ENCODE data around the gene C2orf80.

The C2orf80 gene

GRCh38 chr2:208207769-208208168 lies 17.9 kb upstream of the C2orf80 start:
- TF ChIP-seq EZH2phosphoT487 (IDR thresholded peaks at IDR 0.05; ENCODE audit: borderline replicate concordance, low read length) = no peak
- TF ChIP-seq, protein P1, sequence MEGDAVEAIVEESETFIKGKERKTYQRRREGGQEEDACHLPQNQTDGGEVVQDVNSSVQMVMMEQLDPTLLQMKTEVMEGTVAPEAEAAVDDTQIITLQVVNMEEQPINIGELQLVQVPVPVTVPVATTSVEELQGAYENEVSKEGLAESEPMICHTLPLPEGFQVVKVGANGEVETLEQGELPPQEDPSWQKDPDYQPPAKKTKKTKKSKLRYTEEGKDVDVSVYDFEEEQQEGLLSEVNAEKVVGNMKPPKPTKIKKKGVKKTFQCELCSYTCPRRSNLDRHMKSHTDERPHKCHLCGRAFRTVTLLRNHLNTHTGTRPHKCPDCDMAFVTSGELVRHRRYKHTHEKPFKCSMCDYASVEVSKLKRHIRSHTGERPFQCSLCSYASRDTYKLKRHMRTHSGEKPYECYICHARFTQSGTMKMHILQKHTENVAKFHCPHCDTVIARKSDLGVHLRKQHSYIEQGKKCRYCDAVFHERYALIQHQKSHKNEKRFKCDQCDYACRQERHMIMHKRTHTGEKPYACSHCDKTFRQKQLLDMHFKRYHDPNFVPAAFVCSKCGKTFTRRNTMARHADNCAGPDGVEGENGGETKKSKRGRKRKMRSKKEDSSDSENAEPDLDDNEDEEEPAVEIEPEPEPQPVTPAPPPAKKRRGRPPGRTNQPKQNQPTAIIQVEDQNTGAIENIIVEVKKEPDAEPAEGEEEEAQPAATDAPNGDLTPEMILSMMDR (IDR thresholded peaks at IDR 0.05; ENCODE audit: low read depth, low read length, poor library complexity, severe bottlenecking) = no peak
- H3F3A ChIP-seq (ENCODE audit: control insufficient read depth, insufficient read depth) = no peaks in the 10 kb centered on the region
- no peaks in the 10 kb centered on the region for H4K20me1 ChIP-seq (ENCODE audit: control insufficient read depth, insufficient read depth, low read depth, low read length)
- no peak overlapping the region for H3K27ac ChIP-seq (ENCODE audit: low read depth, low read length)
- no peaks in the 10 kb centered on the region for H3K4me1 ChIP-seq (ENCODE audit: control insufficient read depth, low read length)
- H3K79me2 ChIP-seq (ENCODE audit: control insufficient read depth, low read length) = no peaks in the 10 kb centered on the region
- H3K4me2 ChIP-seq (ENCODE audit: low read length) = no peak overlapping the region
- no peaks in the 10 kb centered on the region for H3K27me3 ChIP-seq (ENCODE audit: control insufficient read depth, low read length)
- no peaks in the 10 kb centered on the region for H3K36me3 ChIP-seq (ENCODE audit: control insufficient read depth, low read length)
- H3K9me3 ChIP-seq (ENCODE audit: control insufficient read depth, insufficient read depth, low read length) = no peaks in the 10 kb centered on the region
- H3K9me2 ChIP-seq (replicated peaks; ENCODE audit: control insufficient read depth, low read length) = no peaks in the 10 kb centered on the region
- H3K4me3 ChIP-seq (ENCODE audit: low read length) = no peak overlapping the region

DNA sequence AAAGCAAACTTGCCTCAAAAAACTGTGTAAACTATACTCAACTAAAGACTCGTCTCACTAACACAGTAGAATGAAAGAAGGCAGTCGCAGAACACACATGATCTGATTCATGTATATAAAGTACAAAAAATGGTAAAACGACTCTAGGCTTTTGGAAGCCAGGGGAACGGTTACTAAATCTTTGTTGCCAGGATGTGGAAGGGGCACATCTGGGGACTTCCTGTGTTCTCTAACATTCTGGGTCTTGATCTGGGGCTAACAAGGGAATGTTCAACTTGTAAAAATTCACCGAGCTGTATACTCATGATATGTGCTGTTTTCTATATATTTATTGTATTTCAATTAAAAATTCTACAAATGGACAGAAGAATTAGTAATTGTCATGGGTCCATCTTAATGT lies 14.3 kb upstream of the C2orf80 start:
- no peak overlapping the region for H3K4me2 ChIP-seq (ENCODE audit: low read length)
- no peaks in the 10 kb centered on the region for H3K4me1 ChIP-seq (ENCODE audit: control insufficient read depth, low read length)
- H3F3A ChIP-seq (ENCODE audit: control insufficient read depth, insufficient read depth) = no peaks in the 10 kb centered on the region
- no peak overlapping the region for H3K27ac ChIP-seq (ENCODE audit: low read depth, low read length)
- no peak for TF ChIP-seq EZH2phosphoT487 (IDR thresholded peaks at IDR 0.05; ENCODE audit: borderline replicate concordance, low read length)
- TF ChIP-seq, protein P1 (IDR thresholded peaks at IDR 0.05; ENCODE audit: low read depth, low read length, poor library complexity, severe bottlenecking) = no peak
- no peaks in the 10 kb centered on the region for H3K36me3 ChIP-seq (ENCODE audit: control insufficient read depth, low read length)
- H3K79me2 ChIP-seq (ENCODE audit: control insufficient read depth, low read length) = no peaks in the 10 kb centered on the region
- no peak overlapping the region for H3K4me3 ChIP-seq (ENCODE audit: low read length)
- no peaks in the 10 kb centered on the region for H3K9me3 ChIP-seq (ENCODE audit: control insufficient read depth, insufficient read depth, low read length)
- H3K9me2 ChIP-seq (replicated peaks; ENCODE audit: control insufficient read depth, low read length) = no peaks in the 10 kb centered on the region
- no peaks in the 10 kb centered on the region for H4K20me1 ChIP-seq (ENCODE audit: control insufficient read depth, insufficient read depth, low read depth, low read length)
- no peaks in the 10 kb centered on the region for H3K27me3 ChIP-seq (ENCODE audit: control insufficient read depth, low read length)

DNA sequence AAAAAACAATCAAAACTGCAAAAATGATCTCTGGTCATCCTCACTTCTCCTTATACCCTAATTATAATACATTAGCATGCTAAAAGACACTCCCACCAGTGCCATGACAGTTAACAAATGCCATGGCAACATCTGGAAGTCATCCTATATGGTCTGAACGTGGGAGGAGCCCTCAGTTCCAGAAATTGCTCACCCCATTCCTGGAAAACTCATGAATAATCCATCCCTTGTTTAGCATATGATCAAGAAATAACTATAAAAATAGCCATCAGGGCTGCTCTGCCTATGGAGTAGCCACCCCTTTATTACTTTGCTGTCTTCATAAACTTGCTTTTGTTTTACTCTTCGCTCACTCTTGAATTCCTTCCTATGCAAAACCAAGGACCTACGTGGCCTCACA lies 5.7 kb upstream of the C2orf80 start:
- no peaks in the 10 kb centered on the region for H3K79me2 ChIP-seq (ENCODE audit: control insufficient read depth, low read length)
- TF ChIP-seq, protein P1 (IDR thresholded peaks at IDR 0.05; ENCODE audit: low read depth, low read length, poor library complexity, severe bottlenecking) = no peak
- TF ChIP-seq EZH2phosphoT487 (IDR thresholded peaks at IDR 0.05; ENCODE audit: borderline replicate concordance, low read length) = no peak
- H3K27me3 ChIP-seq (ENCODE audit: control insufficient read depth, low read length) = no peaks in the 10 kb centered on the region
- H3K4me3 ChIP-seq (ENCODE audit: low read length) = no peak overlapping the region
- no peaks in the 10 kb centered on the region for H3K4me1 ChIP-seq (ENCODE audit: control insufficient read depth, low read length)
- no peaks in the 10 kb centered on the region for H4K20me1 ChIP-seq (ENCODE audit: control insufficient read depth, insufficient read depth, low read depth, low read length)
- no peaks in the 10 kb centered on the region for H3K9me2 ChIP-seq (replicated peaks; ENCODE audit: control insufficient read depth, low read length)
- no peak overlapping the region for H3K4me2 ChIP-seq (ENCODE audit: low read length)
- H3F3A ChIP-seq (ENCODE audit: control insufficient read depth, insufficient read depth) = no peaks in the 10 kb centered on the region
- H3K27ac ChIP-seq (ENCODE audit: low read depth, low read length) = no peak overlapping the region
- no peaks in the 10 kb centered on the region for H3K9me3 ChIP-seq (ENCODE audit: control insufficient read depth, insufficient read depth, low read length)
- H3K36me3 ChIP-seq (ENCODE audit: control insufficient read depth, low read length) = no peaks in the 10 kb centered on the region
